K562 (cell line): ENCODE results near the gene LRRC19. TPM values are rescaled to one million over a fixed set of nuclear protein-coding genes. Genes with fewer than 3 reads are reported as not detected.

Experiments used
- AFF4 ChIP-seq: sonication (generic); formaldehyde crosslinking; IDR thresholded peaks from 2 replicates; pipeline ENCODE4 v1.8.0; 2023; ENCODE audit warnings: mild to moderate bottlenecking, missing genetic modification reagents
- ASH1L ChIP-seq: fragments of 450-650 bp; IDR thresholded peaks from 2 replicates; pipeline ENCODE4 v1.6.1; 2018; ENCODE audit warnings: borderline replicate concordance, mild to moderate bottlenecking, low read depth; ENCODE audit not compliant: partially characterized antibody
- CEBPB ChIP-seq: fragments of 450-650 bp; IDR thresholded peaks from 2 replicates; pipeline ENCODE4 v1.6.1; 2016; ENCODE audit warnings: missing genetic modification characterization, missing compliant biosample characterization
- DPF2 ChIP-seq: fragments of 450-650 bp; IDR thresholded peaks from 2 replicates; pipeline ENCODE4 v1.6.1; 2016
- HMBOX1 ChIP-seq: sonication (generic); IDR thresholded peaks from 2 replicates; pipeline ENCODE4 v1.6.1; 2016
- KLF13 ChIP-seq: fragments of 450-650 bp; IDR thresholded peaks from 2 replicates; pipeline ENCODE4 v1.6.1; 2016; ENCODE audit warnings: missing genetic modification characterization, low read depth, mild to moderate bottlenecking, missing compliant biosample characterization, moderate library complexity, borderline replicate concordance
- MAFK ChIP-seq: IDR thresholded peaks from 2 replicates; pipeline ENCODE4 v1.6.1; 2011; ENCODE audit warnings: low read length, improper control_type of control experiment
- MECOM ChIP-seq: fragments of 250-450 bp; sonication (Bioruptor Pico); IDR thresholded peaks from 2 replicates; pipeline ENCODE4 v1.8.0; 2022; ENCODE audit warnings: inconsistent platforms
- MLLT1 ChIP-seq, 2 experiments: fragments of 450-650 bp; IDR thresholded peaks; 2 replicates each; pipeline ENCODE4 v1.6.1; 2016
- MXI1 ChIP-seq: IDR thresholded peaks from 2 replicates; pipeline ENCODE4 v1.6.1; 2011; ENCODE audit warnings: low read depth, mild to moderate bottlenecking, improper control_type of control experiment, low read length
- NR2F6 ChIP-seq: fragments of 450-650 bp; formaldehyde crosslinking; IDR thresholded peaks from 2 replicates; pipeline ENCODE4 v1.4.0; 2020; ENCODE audit warnings: mild to moderate bottlenecking
- PTRF ChIP-seq: fragments of 450-650 bp; IDR thresholded peaks from 2 replicates; pipeline ENCODE4 v1.6.1; 2016; ENCODE audit warnings: mild to moderate bottlenecking, missing genetic modification characterization, missing compliant biosample characterization
- SMARCC2 ChIP-seq: fragments of 450-650 bp; IDR thresholded peaks from 2 replicates; pipeline ENCODE4 v1.6.1; 2017; ENCODE audit warnings: antibody characterized with exemption, moderate library complexity, mild to moderate bottlenecking, low read depth
- SRSF7 ChIP-seq: fragments of 200-400 bp; formaldehyde crosslinking; optimal IDR thresholded peaks from 2 replicates; pipeline ENCODE3; 2017; ENCODE audit warnings: mild to moderate bottlenecking, low read depth, low read length
- SUPT5H ChIP-seq: fragments of 450-650 bp; IDR thresholded peaks from 2 replicates; pipeline ENCODE4 v1.6.1; 2016
- TRIM24 ChIP-seq, 2 experiments: fragments of 450-650 bp; IDR thresholded peaks; 2 replicates each; pipeline ENCODE4 v1.6.1; 2016
- ZMIZ1 ChIP-seq, 2 experiments: fragments of 150-350 bp in 1 of 2; IDR thresholded peaks; 2 replicates each; pipeline ENCODE4 v1.6.1; 2012 to 2016; ENCODE audit warnings: low read depth in 2 of 2, low read length in 2 of 2, mild to moderate bottlenecking in 1 of 2, moderate library complexity in 1 of 2
- ZNF124 ChIP-seq: sonication (generic); formaldehyde crosslinking; IDR thresholded peaks from 2 replicates; pipeline ENCODE4 v1.8.1; 2022; ENCODE audit warnings: missing genetic modification reagents
- polyA plus RNA-seq, 8 experiments: library from polyadenylated mRNA; depleted of rRNA in 4 of 8; stranded (reverse) in 5 of 8; unstranded in 3 of 8; fragments of >200 nt; fragmentation: Nextera tagmentation in 2 of 8; fragmentation: Illumina TruSeq in 1 of 8; extraction: Ambion mirVana in 2 of 8; extraction: Trizol in 1 of 8; gene quantifications; 2 replicates each; pipeline versions ENCODE4 v1.2.1 to v1.2.3, GENCODE V29; 2011 to 2014; ENCODE audit warnings: inconsistent platforms in 1 of 8, missing spikeins in 1 of 8
- total RNA-seq, 7 experiments: library from RNA; depleted of rRNA in 6 of 7; stranded (reverse); fragments of >200 nt in 6 of 7; fragmentation: Illumina TruSeq in 2 of 7; extraction: Trizol in 2 of 7; gene quantifications; 2 replicates each; pipeline versions ENCODE4 v1.2.1 to v1.2.3, GENCODE V29; 2011 to 2021; ENCODE audit warnings: low replicate concordance in 1 of 7

Gene LRRC19
- total and polyA plus RNA-seq, 9 of the 15 experiments (the other 6 are each of a cell fraction or from before 2014, with no cell fraction given) = not detected

GRCh38 chr9:26955921-26956859, 49.3 kb downstream of the LRRC19 start, which contains the start of gene IFT74 (continued):
- TF ChIP-seq CEBPB (tag) (peak; percentile 88), DPF2 (no peak), HMBOX1 (peak; percentile 50; the same call in 1 of the 2 replicates), SMARCC2 (no peak), TRIM24 (IDR thresholded peaks at IDR 0.05) (no peak), AFF4 (no peak), SUPT5H (0 out of 2 replicates have a peak, but pooled peaks have one; percentile 41), NR2F6 (no peak), MECOM (no peak), ZMIZ1 (IDR thresholded peaks at IDR 0.05; ENCODE audit: low read depth in 2 of 2, low read length in 2 of 2) (no peak), ASH1L (no peak), MLLT1 (IDR thresholded peaks at IDR 0.05) (0 out of 4 replicates have a peak, but pooled peaks of 1 of the 2 experiments have one; percentile 17), MXI1 (peak; percentile 44; the same call in 1 of the 2 replicates), KLF13 (no peak), MAFK (no peak), PTRF (no peak), ZNF124 (CRISPR knock-in tag) (no peak), SRSF7 (no peak)
